HG03060 (cell line): ENCODE data around the gene HDDC3.

Experiments used
- ATAC-seq: cut with Tn5 transposase; IDR thresholded peaks from one replicate; pipeline ENCODE4 v1.9.1; 2021; ENCODE audit warnings: low read depth, moderate number of reproducible peaks; ENCODE audit not compliant: unreplicated experiment

HDDC3 gene

DNA sequence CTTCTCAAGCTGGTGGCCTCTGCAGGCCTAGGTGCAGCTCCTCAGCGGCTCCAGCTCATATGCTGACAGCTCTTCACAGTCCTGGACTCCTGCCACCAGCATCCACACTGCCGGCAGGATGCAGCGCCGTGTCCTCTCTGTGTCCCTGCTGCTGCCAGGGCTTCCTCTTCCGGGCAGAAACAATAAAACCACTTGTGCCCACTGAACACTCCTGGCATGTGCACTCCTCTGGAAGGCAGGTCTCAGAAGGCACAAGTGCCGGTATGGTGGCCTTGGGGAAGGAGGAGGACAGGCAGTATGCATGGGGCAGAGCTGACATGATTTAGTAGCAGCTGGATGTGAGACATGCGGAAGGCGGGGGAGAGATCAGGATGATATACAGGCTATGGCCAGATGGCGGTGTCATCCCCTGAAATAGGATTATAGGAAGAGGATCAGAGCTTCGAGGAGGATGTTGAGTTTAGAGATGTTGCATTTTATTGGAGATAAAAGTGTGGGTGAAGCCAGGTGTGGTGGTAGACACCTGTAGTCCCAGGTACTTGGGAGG lies 36.7 kb downstream of the HDDC3 start:
- ATAC-seq, result no peak

DNA sequence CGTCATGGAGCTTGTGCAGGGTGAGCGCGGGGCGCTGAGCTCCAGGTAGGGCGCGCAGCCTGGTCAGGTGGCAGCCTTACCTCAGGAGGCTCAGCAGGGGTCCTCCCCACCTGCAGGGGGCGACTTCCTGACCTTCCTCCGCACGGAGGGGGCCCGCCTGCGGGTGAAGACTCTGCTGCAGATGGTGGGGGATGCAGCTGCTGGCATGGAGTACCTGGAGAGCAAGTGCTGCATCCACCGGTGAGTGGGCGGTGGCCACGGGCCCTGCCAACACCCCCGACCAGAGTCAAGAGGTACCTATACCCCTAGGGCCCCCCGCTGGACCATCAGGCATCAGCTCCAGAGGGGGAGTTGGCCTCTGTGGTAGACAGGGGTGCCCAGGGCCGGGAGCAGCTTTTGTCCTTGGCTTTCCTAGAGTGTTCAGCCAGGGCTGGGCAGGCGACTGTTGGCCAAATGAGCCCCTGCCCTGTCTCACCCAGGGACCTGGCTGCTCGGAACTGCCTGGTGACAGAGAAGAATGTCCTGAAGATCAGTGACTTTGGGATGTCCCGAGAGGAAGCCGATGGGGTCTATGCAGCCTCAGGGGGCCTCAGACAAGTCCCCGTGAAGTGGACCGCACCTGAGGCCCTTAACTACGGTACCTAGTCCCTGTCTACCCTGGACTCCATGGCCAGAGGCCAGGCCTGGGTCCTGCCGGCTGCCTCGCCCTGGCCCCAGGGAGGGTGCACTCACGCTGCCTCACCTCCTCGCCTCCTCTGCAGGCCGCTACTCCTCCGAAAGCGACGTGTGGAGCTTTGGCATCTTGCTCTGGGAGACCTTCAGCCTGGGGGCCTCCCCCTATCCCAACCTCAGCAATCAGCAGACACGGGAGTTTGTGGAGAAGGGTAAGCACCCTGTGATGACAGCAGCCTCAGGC lies 38.9 kb downstream of the HDDC3 start:
- ATAC-seq, result no peak

DNA sequence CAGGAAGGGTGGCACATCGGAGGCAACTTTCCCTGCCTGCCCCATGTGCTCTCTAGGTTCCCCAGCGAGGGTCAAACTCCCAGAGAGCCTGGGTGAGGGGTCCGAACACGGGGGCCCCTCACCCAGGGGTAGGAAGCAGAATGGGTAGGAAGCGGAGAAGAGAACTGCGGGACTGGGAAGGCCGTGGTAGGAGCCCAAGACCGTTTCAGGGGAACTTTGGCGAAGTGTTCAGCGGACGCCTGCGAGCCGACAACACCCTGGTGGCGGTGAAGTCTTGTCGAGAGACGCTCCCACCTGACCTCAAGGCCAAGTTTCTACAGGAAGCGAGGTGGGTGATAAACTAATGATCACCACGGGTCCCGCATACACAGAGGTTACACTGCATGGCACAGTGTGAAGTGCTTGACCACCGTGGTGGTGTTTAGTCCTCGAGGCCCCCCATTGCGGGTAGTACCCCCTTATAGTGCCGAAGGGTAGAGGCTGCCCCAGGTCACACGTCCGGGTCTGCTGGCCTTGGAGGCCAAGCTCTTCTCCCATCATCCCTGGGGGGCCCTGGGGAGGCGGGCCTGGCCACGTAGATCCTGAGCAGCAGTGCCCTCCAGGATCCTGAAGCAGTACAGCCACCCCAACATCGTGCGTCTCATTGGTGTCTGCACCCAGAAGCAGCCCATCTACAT lies 39.7 kb downstream of the HDDC3 start:
- no peak for ATAC-seq

DNA sequence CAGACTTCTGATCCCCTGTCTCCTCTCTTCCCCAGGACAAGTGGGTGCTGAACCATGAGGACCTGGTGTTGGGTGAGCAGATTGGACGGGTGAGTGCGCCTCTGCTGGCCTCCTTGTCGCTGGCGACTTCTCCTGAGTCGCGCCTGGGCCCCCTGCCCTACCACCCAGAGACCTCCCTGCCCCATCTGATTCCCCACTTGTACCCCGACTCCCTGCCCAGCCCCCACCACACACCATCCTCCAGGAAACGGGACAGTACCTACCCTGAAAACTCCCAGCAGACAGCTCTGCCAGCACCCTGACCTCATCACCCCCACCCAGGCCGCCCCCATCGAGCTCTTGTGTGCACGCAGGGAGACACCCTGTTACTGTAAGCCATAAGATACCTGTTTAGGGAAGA lies 40.3 kb downstream of the HDDC3 start:
- ATAC-seq, result no peak

DNA sequence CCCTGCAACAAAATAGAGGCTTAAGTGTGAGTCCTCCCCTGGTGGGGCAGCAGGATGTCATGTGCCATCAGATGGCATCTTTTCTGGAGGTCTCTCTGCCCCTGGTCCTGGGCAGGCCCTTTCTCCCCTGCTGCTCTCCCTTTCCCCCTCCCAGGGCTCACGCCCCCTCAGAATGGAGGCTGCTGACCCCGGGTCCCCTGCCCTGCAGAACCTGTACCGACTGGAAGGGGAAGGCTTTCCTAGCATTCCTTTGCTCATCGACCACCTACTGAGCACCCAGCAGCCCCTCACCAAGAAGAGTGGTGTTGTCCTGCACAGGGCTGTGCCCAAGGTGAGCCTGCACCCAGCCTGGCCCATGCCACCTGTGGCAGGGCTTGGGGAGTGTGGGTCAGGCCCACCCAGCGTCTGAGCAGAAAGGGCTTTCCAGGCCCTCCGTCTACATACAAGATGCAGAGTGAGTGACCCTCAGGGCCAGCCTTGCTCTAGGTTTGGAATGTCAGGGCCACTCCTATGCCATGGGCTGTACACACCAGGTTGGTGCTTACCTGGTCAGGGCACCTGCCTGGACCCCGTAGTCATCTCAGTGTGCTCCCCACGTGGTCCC lies 40.9 kb downstream of the HDDC3 start:
- no peak for ATAC-seq

DNA sequence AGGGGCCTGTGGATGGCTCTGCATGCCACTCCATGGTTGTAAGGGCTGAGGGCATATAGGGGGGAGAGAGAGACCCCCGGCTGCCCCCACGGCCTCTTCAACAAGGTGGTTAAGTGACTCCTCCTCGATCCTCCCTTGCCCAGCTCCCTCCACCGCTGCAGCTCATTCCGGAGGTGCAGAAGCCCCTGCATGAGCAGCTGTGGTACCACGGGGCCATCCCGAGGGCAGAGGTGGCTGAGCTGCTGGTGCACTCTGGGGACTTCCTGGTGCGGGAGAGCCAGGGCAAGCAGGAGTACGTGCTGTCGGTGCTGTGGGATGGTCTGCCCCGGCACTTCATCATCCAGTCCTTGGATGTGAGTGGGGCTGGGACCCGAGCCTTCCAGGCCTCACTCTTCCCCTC lies 41.5 kb downstream of the HDDC3 start:
- ATAC-seq, result no peak

DNA sequence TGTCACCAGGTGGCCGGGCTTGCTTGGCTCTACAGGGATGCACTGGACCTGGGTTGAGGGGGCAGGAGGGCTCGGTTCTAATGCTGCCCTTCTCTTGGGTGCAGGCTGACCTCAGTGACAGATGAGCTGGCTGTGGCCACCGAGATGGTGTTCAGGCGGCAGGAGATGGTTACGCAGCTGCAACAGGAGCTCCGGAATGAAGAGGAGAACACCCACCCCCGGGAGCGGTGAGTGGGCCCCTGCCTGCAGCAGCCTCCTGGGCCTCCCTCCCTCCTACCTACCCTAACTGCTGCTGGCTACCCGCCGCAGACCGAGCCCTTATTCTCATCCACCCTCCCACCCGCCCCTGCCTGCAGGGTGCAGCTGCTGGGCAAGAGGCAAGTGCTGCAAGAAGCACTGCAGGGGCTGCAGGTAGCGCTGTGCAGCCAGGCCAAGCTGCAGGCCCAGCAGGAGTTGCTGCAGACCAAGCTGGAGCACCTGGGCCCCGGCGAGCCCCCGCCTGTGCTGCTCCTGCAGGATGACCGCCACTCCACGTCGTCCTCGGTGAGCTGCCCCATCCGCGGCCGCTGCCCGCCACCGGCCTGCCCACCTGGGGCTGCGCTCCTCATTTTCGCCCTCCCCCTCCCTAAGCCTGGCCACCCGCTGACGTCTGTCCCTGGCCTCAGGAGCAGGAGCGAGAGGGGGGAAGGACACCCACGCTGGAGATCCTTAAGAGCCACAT lies 42.5 kb downstream of the HDDC3 start:
- no peak for ATAC-seq

DNA sequence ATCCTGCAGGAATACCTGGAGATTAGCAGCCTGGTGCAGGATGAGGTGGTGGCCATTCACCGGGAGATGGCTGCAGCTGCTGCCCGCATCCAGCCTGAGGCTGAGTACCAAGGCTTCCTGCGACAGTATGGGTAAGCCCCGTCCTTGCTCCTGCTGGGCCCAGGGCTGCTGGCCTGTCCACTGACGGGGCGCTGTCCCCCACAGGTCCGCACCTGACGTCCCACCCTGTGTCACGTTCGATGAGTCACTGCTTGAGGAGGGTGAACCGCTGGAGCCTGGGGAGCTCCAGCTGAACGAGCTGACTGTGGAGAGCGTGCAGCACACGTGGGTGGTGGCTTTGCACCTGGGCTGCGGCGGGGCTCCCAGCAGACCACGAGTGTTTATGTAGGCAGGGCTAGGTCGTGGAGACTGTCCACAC lies 43.0 kb downstream of the HDDC3 start:
- ATAC-seq, result no peak

DNA sequence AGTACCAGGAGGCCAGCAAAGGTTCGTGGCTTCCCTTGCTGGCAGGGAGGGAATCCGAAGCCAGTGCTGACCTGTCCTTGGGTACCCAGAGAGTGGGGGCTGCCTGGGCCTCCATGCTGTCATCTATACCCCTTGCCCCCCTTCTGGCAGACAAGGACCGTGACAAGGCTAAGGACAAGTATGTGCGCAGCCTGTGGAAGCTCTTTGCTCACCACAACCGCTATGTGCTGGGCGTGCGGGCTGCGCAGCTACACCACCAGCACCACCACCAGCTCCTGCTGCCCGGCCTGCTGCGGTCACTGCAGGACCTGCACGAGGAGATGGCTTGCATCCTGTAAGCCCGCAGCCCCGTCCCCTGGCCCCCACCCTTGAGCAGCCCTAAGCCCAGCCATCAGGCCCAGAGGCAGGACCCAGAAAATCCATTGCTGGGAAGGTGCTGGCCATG lies 45.3 kb downstream of the HDDC3 start:
- ATAC-seq, result no peak

DNA sequence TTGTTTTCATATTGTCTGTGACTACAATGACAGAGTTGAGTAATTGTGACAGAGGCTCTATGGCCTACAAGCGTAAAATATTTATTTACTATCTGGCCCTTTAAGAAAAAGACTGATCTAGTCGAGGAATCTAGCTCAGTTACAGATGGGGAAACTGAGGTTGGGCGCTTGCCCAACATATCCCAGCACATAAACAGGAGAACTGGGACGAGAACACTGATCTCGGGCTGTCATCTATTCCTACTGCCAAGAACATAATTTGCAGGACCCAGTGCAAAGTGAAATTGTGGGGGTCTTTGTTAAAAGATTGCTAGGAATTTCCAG lies 46.1 kb downstream of the HDDC3 start:
- no peak for ATAC-seq

DNA sequence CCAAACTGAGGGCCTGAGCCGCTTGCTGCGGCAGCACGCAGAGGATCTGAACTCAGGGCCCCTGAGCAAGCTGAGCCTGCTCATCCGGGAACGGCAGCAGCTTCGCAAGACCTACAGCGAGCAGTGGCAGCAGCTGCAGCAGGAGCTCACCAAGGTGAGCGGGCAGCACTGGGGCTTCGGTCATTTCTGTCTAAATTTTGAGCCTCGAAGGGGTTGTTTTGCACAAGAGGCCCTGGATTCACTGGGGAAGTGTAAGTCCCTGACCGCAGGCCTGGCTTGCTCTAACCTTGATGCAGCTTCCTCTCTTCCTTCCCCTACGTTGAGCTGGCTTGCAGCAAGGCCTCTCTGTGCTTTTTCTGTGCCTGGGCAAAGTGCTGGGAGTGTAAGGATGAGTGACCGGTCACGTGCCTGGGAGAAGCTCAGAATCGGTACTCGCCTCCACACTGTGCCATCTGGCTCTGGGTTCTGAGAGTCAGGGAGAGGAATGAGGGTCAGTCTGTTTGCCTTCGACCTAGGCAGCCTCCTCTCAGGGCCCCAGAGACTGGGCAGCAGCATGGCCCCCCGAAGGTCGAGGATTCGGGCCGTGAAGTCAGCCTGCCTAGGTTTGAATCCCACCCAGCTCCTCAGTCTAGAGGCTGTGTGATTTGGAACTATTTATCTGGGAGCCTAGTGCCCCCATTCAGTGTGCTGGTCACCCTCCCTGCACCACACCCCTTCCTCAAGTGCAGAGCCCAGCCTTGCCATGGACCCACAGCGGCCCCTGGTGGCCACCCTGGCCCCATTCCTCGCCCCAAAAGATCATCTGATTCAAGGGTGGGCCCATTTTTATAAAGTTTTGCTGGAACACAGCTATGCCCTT lies 46.7 kb downstream of the HDDC3 start:
- ATAC-seq, result no peak

DNA sequence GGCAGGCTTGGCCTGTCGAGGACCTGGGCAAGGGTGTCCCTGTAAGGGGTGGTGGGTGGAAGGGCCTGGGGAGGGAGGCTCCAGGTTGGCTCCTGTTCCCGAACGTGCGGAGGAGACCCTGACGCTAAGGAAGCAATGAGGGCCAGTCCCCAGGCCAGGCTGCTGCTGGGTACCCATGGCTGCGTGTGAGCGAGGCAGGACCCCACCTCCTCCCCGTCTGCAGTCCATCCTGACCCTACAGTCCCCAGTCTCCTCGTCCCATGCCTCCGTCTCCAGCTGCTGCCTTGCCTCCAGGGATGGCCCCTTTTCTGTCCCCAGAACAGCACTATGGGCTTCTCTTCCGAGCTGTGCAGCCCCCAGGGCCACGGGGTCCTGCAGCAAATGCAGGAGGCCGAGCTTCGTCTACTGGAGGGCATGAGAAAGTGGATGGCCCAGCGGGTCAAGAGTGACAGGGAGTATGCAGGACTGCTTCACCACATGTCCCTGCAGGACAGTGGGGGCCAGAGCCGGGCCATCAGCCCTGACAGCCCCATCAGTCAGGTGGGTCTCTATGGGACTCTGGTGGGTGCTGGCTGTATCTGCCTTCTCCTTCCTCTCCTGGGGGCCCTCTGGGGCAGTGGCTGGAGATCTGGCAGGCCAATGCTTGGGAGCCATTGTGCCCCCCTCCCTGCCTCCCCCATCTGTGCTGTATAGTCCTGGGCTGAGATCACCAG lies 47.5 kb downstream of the HDDC3 start:
- no peak for ATAC-seq

DNA sequence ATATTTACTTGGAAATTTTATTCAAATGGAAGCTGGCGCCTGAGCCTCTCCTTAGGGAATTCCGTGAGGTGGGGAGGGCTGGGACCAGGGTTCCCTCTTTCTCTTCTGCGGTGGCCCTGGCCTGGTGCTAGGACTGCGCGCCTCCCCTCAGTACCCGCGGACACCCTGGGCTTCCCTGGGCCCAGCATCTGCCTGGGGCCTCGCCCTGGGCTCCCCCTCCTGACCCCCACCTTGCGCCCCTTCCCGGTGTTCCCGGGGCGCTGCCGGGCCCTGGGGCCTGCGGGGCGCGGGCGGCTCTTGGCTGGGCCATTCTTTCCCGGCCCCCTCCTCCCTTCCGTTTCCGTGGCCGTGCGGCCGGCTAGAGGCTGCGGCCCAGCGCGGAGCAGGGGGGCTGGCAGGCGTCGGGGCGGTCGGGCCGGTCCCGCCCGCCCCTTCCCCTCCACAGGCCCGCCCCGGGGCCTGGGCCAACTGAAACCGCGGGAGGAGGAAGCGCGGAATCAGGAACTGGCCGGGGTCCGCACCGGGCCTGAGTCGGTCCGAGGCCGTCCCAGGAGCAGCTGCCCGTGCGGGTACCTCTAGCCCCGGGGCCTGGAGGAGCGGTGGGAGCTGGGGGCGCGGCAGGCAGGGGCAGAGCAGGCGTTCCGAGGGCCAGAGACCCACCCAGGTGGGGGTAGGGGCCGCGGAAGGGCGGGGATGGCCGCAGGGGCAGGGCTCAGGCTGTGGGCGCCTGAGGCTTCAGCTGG lies 48.2 kb downstream of the HDDC3 start, which contains the start of gene FES:
FES (plus strand) TSS at position 529 of the 743 bp plus-strand sequence. CDS start 542 bp downstream, outside the sequence.
- ATAC-seq, result no peak

DNA sequence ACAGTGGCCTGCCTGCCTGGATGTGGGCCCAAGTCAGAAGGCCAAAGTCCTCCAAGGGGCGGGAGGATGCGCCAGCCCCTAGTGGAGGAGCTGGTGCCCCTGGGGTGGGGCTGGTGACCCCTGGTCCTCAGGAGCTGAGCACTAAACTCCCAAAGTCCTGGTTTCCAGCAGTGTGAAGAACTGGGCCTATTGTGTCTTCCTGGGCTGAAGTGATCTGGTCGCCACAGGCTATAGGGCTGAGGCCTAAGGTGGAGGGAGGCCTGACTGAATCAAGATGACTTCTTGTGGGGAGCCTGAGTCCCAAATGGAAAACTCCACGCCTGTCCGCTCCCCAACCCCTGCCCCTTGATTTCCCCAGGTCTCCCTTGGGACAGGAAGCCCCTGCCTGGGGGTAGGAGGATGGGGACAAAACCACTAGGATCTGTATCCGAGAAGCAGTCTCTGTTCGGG lies 48.8 kb downstream of the HDDC3 start:
- ATAC-seq, result no peak

DNA sequence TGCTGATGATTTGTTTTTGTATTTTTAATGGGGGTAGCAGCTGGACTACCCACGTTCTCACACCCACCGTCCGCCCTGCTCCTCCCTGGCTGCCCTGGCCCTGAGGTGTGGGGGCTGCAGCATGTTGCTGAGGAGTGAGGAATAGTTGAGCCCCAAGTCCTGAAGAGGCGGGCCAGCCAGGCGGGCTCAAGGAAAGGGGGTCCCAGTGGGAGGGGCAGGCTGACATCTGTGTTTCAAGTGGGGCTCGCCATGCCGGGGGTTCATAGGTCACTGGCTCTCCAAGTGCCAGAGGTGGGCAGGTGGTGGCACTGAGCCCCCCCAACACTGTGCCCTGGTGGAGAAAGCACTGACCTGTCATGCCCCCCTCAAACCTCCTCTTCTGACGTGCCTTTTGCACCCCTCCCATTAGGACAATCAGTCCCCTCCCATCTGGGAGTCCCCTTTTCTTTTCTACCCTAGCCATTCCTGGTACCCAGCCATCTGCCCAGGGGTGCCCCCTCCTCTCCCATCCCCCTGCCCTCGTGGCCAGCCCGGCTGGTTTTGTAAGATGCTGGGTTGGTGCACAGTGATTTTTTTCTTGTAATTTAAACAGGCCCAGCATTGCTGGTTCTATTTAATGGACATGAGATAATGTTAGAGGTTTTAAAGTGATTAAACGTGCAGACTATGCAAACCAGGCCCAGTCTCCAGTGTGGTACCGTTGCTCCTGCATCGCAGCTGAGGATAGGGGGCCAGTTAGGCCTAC lies 49.4 kb downstream of the HDDC3 start:
- ATAC-seq, result no peak

DNA sequence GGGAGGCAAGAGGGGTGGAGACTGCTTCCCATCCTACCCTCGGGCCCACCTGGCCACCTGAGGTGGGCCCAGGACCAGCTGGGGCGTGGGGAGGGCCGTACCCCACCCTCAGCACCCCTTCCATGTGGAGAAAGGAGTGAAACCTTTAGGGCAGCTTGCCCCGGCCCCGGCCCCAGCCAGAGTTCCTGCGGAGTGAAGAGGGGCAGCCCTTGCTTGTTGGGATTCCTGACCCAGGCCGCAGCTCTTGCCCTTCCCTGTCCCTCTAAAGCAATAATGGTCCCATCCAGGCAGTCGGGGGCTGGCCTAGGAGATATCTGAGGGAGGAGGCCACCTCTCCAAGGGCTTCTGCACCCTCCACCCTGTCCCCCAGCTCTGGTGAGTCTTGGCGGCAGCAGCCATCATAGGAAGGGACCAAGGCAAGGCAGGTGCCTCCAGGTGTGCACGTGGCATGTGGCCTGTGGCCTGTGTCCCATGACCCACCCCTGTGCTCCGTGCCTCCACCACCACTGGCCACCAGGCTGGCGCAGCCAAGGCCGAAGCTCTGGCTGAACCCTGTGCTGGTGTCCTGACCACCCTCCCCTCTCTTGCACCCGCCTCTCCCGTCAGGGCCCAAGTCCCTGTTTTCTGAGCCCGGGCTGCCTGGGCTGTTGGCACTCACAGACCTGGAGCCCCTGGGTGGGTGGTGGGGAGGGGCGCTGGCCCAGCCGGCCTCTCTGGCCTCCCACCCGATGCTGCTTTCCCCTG lies 50.2 kb downstream of the HDDC3 start:
- ATAC-seq, result no peak
